ENCODE data around the gene BCCIP.

The BCCIP gene

GRCh38 chr10:125822878-125823662, at the start of gene BCCIP, which contains the start of gene UROS:
TSS of gene BCCIP (plus strand) at chr10:125823546. CDS start at chr10:125823558, 12 bp downstream.
TSS of gene UROS (minus strand) at chr10:125823258. CDS start at chr10:125816499, 6,759 bp downstream.
- in situ Hi-C loops (cut with HindIII; ENCODE audit: low sequenced_read_pairs), result no loop called here

- in situ Hi-C loops (cut with HindIII; ENCODE audit: low sequenced_read_pairs), result no loop called here
Observed at GRCh38 chr10:125773687-125774543, 49.4 kb upstream of the BCCIP start.

- in situ Hi-C loops (cut with HindIII; ENCODE audit: low sequenced_read_pairs), result no loop called here
Observed at GRCh38 chr10:125774581-125775191, 48.7 kb upstream of the BCCIP start.

DNA sequence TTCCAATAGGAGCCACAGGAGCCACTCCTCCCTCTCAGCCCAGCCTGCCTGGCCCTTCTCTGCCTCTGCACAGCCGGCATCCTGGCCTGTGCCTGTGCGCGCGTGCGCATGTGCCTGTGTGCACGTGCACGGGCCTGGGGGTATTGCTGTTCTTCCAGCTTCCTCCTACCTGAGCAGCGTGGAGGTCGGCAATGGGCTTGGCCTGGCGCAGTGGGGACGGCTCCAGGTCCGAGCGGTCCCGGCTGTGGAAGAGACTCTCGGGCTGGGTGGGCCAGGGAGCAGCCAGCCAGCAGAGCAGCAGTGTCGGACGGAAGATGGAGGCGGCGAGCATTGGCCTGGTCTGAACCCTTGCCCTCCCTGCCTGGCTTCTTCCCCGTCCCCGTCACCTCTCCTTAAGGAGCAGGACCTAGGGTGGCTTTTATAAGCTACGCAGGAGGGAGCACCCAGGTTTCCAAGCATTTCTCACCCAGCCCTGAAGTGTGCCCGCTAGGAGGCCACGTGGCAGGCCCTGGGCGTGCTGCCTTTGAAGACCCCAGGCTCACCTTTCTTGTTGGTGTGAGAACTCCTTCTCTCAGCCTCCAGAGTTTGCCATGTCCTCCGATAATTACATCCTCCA, 47.7 kb upstream of the BCCIP start, which contains the start of gene MMP21:
MMP21 (minus strand) TSS at position 331 of the 616 bp plus-strand sequence; CDS start at position 331, 0 bp downstream.
- in situ Hi-C loops (cut with HindIII; ENCODE audit: low sequenced_read_pairs), result no loop called here

DNA sequence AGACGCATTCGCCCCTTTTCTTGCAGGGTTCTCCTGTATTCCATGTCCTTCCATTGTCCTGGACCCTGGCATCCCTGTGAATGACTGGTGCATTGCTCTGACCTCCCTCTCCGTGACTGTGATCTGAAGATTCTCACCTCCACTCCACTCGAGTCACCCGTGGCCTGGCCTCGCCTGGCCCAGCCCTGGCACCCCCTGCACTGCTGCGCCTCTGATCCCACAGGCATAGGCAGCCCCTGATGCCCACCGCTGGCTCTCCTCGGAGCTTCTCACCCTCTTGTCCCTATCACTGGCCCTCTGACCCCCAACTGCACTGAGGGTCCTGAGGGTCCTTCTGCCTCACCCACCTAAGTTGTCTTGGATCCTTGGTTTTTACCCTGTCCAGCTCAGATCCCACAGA, 45.5 kb upstream of the BCCIP start:
- in situ Hi-C loops (cut with HindIII; ENCODE audit: low sequenced_read_pairs), result no loop called here

GRCh38 chr10:125778556-125778955, 44.8 kb upstream of the BCCIP start:
- in situ Hi-C loops (cut with HindIII; ENCODE audit: low sequenced_read_pairs), result no loop called here

- in situ Hi-C loops (cut with HindIII; ENCODE audit: low sequenced_read_pairs), result no loop called here
Observed at GRCh38 chr10:125779403-125780327, 43.7 kb upstream of the BCCIP start.

DNA sequence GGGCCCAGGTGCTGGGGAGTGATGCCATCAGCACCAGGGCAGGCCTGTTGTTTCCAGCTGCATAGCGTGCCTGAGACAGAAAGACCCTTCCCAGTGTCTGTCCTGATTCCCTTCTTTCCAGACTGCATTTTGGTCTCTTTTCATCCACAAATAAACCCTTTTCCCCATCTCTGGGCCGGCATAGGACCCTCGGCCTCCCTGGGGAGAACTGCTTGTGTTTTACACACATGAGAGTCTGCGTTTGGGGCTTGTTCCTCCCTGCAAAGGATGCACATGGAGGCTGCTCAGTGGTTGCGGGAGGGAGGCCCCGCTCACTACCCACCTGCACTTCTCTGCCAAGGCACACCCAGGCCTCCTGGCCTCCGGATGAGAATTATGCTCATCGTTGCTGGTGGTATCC, 42.0 kb upstream of the BCCIP start:
- in situ Hi-C loops (cut with HindIII; ENCODE audit: low sequenced_read_pairs), result no loop called here

- in situ Hi-C loops (cut with HindIII; ENCODE audit: low sequenced_read_pairs), result no loop called here
Observed at GRCh38 chr10:125782054-125782453, 41.3 kb upstream of the BCCIP start.

- in situ Hi-C loops (cut with HindIII; ENCODE audit: low sequenced_read_pairs), result no loop called here
Observed at GRCh38 chr10:125782616-125783015, 40.7 kb upstream of the BCCIP start.

DNA sequence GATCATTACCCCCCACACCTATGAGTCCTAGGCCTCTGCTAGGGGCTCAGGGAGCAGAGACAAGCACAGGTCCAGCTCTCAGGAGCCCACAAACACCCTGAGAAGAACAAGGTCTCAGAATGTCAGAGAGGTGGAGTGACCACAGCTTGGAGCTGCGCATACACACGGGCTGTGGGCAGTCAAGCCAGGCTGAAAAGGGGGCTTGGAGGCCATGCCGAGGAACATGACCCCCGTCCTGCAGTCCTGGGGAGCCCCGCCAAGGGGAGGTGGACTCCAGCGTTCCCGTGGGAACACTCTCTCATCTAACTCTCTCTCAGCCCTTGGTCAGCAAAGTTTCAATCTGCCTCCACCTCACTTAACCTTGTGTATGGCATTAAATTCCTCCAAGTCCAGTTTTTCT, 39.9 kb upstream of the BCCIP start:
- in situ Hi-C loops (cut with HindIII; ENCODE audit: low sequenced_read_pairs), result no loop called here

- in situ Hi-C loops (cut with HindIII; ENCODE audit: low sequenced_read_pairs), result no loop called here
Observed at GRCh38 chr10:125783957-125784356, 39.4 kb upstream of the BCCIP start.

DNA sequence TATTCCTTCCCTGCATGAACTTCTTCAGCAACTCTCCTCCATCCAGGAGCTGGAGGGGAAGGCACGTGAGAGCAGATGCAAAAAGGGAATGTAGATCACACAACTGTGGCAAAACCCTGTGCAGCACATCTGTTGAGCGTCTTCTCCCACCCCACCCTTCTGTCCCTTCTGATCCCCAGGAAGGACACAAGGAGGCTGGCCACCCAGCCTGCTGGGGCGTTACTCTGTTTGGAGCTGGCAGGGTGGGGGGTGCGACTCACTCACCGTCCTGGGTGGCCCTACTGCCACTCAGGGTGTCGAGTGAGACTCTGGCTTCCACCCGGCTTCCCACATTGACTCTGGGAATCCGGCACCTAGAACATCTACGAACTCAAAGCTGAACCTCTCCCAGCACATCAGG, 37.6 kb upstream of the BCCIP start:
- in situ Hi-C loops (cut with HindIII; ENCODE audit: low sequenced_read_pairs), result no loop called here

DNA sequence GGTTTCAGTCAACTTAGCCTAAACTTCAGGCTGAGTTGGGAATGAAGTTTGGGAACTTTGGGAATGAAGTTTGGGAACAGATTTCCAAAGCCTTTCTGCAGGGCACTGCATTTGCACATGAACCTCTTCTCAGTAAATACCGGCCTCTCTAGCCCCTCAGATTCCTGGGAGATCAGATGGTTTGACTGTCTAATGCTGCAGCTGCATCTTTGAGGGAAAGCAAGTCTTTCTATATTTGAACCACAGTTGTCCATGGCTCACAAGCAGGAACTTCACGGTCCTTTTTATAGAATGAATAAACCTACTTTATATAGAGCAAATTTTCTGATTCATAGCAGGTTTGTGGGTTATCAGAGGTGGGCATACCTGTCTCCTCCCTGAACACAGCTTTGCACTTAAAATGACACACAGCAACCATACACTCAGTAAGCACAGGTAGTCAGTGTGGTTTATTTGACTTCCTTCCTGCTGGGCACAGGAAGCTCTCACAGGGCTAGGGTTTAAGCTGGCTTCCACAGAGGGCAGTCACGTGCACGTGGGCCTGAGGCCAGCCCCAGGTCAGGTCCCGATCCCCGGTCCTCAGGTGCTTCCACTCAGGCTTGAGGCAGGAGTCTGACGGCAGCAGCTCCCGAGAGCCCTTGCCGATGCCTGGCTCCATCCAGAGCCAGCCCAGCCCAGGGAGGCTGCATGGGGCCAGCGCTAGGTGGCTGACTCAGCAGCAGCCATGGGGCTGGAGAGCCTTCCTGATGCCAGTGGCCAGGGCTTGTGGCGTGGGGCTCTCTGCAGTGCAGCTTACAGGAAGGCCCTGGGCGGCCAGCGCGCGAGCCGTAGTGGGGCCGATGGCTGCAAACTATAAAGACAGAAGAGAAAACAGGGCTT, 35.0 kb upstream of the BCCIP start:
- in situ Hi-C loops (cut with HindIII; ENCODE audit: low sequenced_read_pairs), result no loop called here

DNA sequence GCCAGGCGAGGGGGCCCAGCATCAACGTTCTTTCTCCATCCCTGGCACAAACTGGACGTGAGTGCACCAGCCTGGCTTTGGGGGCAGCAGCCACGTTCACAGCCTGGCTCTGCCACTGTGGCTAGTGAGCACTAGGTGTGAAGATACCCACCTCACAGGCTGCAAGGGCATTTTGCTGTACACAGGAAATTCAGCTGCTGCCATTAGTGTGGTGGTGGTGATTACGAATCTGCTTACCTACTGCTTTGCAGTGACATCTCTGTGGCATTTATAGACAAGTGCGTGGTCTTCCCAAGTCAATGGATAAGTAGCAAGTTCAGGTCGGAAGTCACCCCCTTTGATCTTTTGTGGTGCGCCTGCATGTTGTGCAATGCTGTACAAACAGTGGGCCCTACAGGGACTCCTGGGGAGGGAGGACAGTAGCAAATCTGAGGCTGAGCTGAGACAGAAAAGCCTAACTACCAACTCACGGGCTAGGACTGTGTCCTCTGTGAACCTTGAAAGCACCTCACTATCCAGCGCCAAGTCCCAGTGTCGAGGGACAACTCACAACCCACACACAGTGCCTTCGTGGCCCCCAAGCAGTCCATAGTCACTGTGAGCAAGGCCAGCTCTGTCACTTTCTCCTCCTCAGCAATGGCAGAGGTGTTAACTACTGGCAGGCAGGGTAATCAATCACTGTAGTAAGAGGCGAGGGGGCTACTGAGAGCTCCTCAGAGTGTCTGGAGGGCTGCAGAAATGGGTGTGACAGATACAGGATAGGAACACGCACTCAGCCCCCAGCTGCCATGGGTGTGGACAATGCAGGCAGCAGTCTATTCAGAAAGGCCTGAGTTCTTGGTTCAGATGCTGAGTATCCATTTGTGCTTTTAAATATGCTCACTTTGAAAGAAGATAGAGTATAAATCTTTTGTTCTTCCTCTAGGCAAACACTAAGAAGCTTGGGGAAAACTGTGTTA, 30.7 kb upstream of the BCCIP start:
- in situ Hi-C loops (cut with HindIII; ENCODE audit: low sequenced_read_pairs), result no loop called here

DNA sequence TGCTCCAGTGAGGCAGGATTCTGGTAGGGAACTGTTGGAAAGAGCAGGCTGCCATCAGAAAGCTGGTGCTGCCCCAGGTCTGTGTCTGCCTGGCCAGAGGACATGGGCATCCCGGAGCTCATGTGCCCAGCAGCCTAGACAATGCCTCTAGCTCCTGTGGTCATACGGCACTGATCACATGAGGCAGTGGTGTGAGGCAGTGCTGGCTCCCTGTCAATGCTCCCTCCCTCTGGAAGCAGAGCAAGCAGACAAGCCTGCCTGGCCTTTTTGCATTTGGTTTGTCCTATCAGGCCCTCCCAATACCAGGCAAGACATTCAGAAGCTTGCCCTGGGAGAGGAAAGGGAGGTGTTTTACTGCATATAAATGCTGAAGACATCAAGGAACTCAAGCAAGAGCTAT, 28.2 kb upstream of the BCCIP start:
- in situ Hi-C loops (cut with HindIII; ENCODE audit: low sequenced_read_pairs), result no loop called here

GRCh38 chr10:125795637-125796190, 27.6 kb upstream of the BCCIP start:
- in situ Hi-C loops (cut with HindIII; ENCODE audit: low sequenced_read_pairs), result no loop called here
